ENCODE results near the gene NCSTN.

Gene NCSTN

DNA sequence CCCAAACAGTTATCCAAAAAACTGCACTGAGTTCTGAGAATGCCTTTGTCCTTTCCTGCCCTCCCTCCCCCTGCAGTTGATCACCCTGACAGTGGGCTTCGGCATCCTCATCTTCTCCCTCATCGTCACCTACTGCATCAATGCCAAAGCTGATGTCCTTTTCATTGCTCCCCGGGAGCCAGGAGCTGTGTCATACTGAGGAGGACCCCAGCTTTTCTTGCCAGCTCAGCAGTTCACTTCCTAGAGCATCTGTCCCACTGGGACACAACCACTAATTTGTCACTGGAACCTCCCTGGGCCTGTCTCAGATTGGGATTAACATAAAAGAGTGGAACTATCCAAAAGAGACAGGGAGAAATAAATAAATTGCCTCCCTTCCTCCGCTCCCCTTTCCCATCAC lies 14.9 kb downstream of the NCSTN start:
- no peak overlapping the region for H3K4me3 ChIP-seq (ENCODE audit: low read length)
- no peak for TF ChIP-seq CTCF (conservative IDR thresholded peaks at IDR 0.05; ENCODE audit: low read depth, low read length)
- no peak for DNase-seq (ENCODE audit: low read depth)

- DNase-seq (ENCODE audit: low read depth) = no peak
- no peak for TF ChIP-seq CTCF (conservative IDR thresholded peaks at IDR 0.05; ENCODE audit: low read depth, low read length)
- no peak overlapping the region for H3K4me3 ChIP-seq (ENCODE audit: low read length)
These were observed 16.5 kb downstream of the NCSTN start for GRCh38 chr1:160359559-160360226.

GRCh38 chr1:160360227-160360695 lies 17.1 kb downstream of the NCSTN start:
- no peak overlapping the region for H3K4me3 ChIP-seq (ENCODE audit: low read length)
- no peak for TF ChIP-seq CTCF (conservative IDR thresholded peaks at IDR 0.05; ENCODE audit: low read depth, low read length)
- DNase-seq (ENCODE audit: low read depth) = no peak

- H3K4me3 ChIP-seq (ENCODE audit: low read length) = no peak overlapping the region
- TF ChIP-seq CTCF (conservative IDR thresholded peaks at IDR 0.05; ENCODE audit: low read depth, low read length) = no peak
- DNase-seq (ENCODE audit: low read depth) = no peak
These were observed 18.0 kb downstream of the NCSTN start for GRCh38 chr1:160361199-160361598.

DNA sequence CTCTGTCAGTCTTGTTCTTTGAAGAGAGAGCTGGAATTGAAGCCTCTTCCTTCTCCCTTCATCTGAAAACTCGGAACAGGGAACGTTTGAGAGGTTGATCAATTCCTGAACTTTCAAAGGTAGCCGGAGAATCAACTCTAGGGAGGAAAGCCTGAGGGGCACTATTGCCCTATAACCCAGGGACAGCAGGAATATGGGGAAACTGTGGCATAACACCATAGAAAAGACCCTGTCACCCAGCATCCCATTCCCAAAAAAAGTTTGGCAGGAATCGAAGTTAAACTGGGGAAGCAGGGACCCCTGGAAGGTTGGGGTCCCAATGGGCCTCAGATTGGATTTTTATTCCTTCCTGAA lies 18.6 kb downstream of the NCSTN start:
- H3K4me3 ChIP-seq (ENCODE audit: low read length) = no peak overlapping the region
- no peak for DNase-seq (ENCODE audit: low read depth)
- TF ChIP-seq CTCF (conservative IDR thresholded peaks at IDR 0.05; ENCODE audit: low read depth, low read length) = no peak

- DNase-seq (ENCODE audit: low read depth) = no peak
- TF ChIP-seq CTCF (conservative IDR thresholded peaks at IDR 0.05; ENCODE audit: low read depth, low read length) = no peak
- no peak overlapping the region for H3K4me3 ChIP-seq (ENCODE audit: low read length)
These were observed 19.2 kb downstream of the NCSTN start for GRCh38 chr1:160362168-160362957.

DNA sequence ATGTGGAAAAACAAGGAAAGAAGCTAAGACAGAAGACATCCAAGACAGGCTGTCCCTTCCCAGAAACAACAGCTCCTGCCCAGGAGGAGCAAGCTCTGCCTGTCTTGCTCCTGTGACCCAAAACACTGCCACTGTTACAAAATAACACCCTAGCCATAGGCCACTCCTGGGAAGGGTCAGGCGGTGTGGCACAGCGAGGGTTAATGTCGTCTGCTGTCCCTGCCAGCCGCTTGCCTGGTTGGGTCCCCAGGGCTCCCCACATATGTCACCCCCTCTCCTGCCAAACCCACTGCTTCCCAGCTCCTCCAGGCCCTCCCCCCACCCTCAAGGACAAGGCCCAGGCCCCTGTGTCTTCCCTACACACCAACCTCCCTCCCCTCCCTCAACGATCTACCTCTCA lies 19.8 kb downstream of the NCSTN start:
- no peak overlapping the region for H3K4me3 ChIP-seq (ENCODE audit: low read length)
- no peak for DNase-seq (ENCODE audit: low read depth)
- TF ChIP-seq CTCF (conservative IDR thresholded peaks at IDR 0.05; ENCODE audit: low read depth, low read length) = no peak
